Body of pancreas (tissue), 4 donors: ENCODE results near the gene RELL2.

Experiments
- CTCF ChIP-seq, 7 experiments: fragments of 450-650 bp in 4 of 7; fragments of 200-600 bp in 3 of 7; sonication (generic) in 3 of 7; IDR thresholded peaks; one replicate each; pipeline ENCODE4 v1.5.1; 2016 to 2019; ENCODE audit warnings: antibody characterized with exemption in 7 of 7
- POLR2A ChIP-seq, 3 donors: fragments of 450-650 bp; IDR thresholded peaks; one replicate each; pipeline ENCODE4 v1.6.1; 2016; ENCODE audit warnings: antibody characterized with exemption in 3 of 3, mild to moderate bottlenecking in 2 of 3

- TF ChIP-seq POLR2A (IDR thresholded peaks at IDR 0.05), result no peak
- TF ChIP-seq CTCF (IDR thresholded peaks at IDR 0.05), result no peak
Measured at GRCh38 chr5:141602606-141603005, 34.2 kb upstream of the RELL2 start.
